ENCODE measurements around the gene GRIA2.

Gene GRIA2

DNA sequence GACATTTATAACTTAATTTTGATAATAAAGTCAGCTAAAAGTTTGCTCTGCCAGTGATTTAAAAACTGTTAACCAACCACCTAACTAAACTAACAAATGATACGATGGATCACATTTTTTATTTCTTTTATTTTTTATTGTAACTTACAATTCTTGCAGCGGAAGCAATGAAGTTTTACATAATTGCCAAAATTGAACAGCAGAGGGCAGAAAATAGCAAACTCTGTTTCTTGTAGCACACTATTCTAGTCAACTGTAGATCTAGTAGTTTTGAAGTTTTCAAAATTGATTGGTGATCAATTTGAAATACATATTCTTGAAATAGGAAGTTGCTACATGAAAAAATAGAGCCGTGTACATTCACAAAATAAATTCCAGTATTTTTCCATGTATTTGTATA lies 2.8 kb upstream of the GRIA2 start:
- peak; percentile 32; the same call in 1 of the 2 replicates for TF ChIP-seq CTCF (IDR thresholded peaks at IDR 0.05; ENCODE audit: low read depth, low read length)
- H3K4me3 ChIP-seq (ENCODE audit: low read depth, low read length) = no peak overlapping the region

DNA sequence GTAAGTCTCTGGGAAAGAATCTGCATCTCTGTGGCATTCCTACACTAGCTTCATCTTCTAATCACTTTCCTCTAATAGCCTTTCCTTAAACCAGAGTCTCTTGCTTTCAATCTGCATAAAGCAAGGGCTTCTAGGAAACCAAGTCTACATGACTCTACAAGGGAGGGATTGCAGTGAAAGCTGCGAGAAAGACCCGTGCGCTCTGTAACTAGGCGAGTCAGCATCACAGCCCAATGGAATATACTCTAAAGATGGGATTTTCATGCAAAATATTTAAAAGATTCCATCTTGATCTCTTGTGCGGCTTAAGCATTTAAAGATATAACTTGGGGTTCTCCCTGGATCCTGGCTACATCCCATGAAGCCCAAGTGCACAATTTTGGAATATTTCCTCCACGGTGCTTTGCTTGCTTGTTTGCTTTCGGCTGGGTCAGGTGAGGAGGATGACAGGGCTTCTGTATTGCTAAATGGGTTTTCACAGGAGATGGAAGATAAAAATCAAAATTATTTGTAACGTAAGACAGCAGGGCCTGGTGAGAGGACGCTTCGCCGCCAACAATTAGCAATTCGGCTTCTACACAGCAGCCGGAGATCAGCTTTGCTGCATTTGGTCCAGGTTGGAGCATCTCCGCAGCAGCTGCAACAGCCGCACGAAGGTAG lies 687 bp upstream of the GRIA2 start:
- no peak overlapping the region for H3K4me3 ChIP-seq (ENCODE audit: low read depth, low read length)
- no peak for TF ChIP-seq CTCF (IDR thresholded peaks at IDR 0.05; ENCODE audit: low read depth, low read length)

GRCh38 chr4:157221426-157221894 lies 932 bp downstream of the GRIA2 start:
- TF ChIP-seq CTCF (IDR thresholded peaks at IDR 0.05; ENCODE audit: low read depth, low read length) = no peak
- no peak overlapping the region for H3K4me3 ChIP-seq (ENCODE audit: low read depth, low read length)

DNA sequence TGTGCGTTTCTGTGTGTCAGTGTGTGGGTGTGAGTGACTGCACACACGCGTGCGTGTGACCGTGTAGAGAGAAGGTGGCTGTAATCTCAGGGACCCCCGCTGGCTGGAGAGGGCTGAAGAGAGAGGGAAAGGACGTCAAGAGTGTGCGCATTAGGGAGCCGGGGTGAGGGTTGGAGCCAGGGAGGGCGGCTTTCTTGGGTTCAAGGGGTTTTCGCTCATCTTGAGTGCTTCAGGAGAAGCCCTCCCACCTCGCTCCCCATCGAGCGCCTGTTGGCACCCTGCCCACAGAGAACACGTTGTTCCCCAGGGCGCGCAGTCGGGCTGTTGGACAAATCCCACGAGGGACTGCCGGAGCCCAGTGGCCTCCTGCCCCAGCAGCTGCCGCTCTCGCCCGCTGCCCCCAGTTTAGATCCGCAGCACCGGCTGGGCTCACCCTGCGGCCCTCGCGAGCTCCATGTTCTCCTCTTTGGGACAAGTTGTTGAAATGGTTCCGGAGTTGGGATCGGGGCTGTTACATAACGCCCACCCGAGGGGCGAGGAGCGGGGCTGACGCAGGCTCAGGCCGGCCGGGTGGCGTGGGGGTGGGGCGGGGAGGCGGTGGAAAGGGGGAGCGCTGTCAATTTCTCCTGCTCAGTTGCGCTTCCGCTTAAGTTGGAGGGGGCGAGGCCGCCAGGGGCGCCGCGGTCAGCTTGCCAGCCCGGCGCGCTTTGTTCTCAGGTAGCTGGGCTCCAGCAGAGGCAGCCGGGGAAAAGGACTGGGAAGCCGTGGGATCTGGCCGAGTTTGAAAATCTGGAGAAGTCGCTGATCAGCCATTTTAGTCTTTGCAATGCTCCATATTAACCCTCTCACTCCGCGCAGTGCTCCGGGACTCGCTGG lies 1.6 kb downstream of the GRIA2 start:
- no peak for TF ChIP-seq CTCF (IDR thresholded peaks at IDR 0.05; ENCODE audit: low read depth, low read length)
- peak overlapping the region; percentile 41 for H3K4me3 ChIP-seq (ENCODE audit: low read depth, low read length)

DNA sequence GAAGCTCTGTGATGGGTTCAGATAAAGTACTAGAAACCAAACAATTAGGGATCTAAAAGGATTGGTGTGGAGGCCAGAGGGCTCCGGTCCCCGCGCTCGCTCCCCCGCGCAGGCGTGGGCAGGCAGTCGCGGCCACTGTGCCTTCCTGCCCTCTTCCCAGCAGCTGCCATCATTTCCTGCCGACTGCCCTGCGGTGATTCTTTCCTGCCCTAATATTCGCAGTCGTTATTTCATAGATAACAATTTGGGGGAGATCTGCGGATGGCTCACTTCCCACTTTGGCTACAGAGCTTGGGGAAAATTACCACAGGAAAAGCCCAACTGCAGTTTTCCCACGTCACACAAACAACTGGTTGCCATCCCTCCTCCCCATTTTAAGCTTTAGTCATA lies 2.2 kb downstream of the GRIA2 start:
- H3K4me3 ChIP-seq (ENCODE audit: low read depth, low read length) = peak overlapping the region; percentile 41
- TF ChIP-seq CTCF (IDR thresholded peaks at IDR 0.05; ENCODE audit: low read depth, low read length) = no peak

DNA sequence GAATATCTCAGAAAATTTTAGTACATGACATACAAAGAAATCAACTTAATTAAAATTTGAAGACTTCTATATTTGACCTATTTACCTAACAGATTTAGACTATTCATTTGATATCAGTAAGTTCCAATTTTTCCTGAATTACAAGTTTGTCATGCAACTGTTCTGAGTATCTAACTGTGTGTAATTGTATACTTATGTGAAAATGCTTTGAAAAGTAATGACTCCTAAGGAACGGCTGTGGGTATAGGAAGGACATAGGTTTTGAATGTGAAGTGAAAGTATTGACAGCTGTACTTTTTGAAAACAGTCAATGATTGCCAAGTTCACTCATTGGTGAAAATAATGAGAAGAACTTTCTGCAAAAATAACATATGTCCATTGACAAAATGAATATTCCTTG lies 2.9 kb downstream of the GRIA2 start:
- no peak for TF ChIP-seq CTCF (IDR thresholded peaks at IDR 0.05; ENCODE audit: low read depth, low read length)
- no peak overlapping the region for H3K4me3 ChIP-seq (ENCODE audit: low read depth, low read length)

DNA sequence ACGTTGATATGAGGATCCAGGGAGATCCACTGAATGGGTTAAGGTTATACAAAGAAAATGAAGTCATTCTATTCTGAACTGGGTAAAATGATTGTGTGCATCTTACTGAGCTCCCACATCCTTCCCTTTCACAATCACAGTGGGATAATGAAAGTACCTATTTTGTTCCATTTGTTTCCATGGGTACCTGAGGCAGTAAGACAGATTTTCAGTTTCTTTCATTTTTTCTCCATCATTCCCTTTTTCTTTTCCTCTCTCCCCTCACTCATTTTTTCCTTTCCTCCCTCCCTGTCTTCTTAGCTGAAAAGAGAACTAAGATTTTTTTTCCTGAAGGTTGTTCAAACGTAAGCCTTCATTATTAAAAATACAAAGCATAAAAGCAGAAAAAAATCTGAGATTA lies 4.6 kb downstream of the GRIA2 start:
- no peak for TF ChIP-seq CTCF (IDR thresholded peaks at IDR 0.05; ENCODE audit: low read depth, low read length)
- H3K4me3 ChIP-seq (ENCODE audit: low read depth, low read length) = no peak overlapping the region
